Measurements from ENCODE around the gene MRPS23. TPM values are rescaled to one million over a fixed set of nuclear protein-coding genes. Genes with fewer than 3 reads are reported as not detected.

The MRPS23 gene
- total RNA-seq, 5 donors from 2014 or later (not counting 1 experiment from before 2014, with no cell fraction given), result 13.3 to 32.3 (median 25.2) TPM

DNA sequence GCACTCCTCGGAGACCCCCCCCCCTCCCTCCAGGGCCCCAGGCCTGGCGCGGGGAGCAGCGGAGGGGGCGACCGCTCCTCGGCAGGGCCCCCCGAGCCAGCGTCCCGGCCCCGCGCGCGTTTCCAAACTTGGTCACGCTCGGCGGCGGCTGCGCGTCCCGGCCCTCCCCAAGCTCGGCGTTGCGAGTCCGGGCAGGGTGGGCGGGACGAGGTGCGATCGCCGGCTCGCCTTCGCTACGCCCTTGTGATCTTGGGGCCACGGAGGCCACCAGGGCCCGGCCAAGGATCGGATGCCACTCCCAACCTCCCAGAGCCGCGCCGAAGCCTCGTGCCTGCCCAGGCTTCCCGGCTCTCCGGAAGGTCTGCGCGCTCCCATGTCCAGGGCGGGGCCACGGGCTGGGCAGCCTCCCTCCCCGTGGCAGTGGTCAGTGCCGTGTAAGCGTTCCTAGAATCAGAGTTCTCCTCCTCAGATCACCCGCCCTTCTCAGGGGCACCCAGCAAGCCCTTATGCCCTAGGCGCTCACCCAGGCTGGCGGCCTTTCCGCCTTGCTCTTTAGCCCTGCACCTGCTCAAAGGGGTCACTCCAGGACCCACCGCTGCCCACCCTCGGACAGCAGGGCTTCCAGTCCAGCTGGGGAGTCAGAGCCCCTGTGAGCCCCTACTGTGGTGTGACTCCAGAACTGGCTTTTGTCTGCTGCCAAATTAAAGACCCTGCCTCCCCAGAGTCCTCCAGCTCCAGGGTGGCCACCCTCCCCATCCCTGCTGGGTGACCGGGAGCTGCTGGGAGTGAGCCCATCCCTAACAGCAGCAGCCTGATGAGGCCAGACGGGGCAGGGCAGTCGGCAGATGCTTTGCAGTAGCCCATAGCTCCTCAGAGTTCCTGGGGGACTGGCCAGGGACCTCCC is 12.2 kb upstream of the MRPS23 start:
- no peaks in the 10 kb centered on the region for H3K9me3 Mint-ChIP-seq
- ATAC-seq (replicated peaks in 1 of 4), result peak in 1 of 4 experiments; percentile 17
- DNase-seq, result peak in 1 of 35 experiments; percentile 3
- Histone ChIP-seq H3K4me3 (ENCODE audit: control insufficient read depth in 1 of 2, extremely low read depth in 1 of 2, low read length in 1 of 2) (peak overlapping the region in 1 of 2 donors; percentile 80), H3K36me3 (ENCODE audit: control insufficient read depth in 2 of 2, extremely low read depth in 1 of 2, insufficient read depth in 1 of 2, low read length in 1 of 2) (no peaks in the 10 kb centered on the region), H3K9me3 (no peaks in the 10 kb centered on the region), H3K27me3 (replicated peaks in 1 of 2; ENCODE audit: control insufficient read depth in 2 of 2, extremely low read depth in 1 of 2, insufficient read depth in 2 of 2, low read length in 1 of 2) (peaks cover 0 to 51% of the 10 kb centered on the region in 2 experiments), H3K4me1 (ENCODE audit: control insufficient read depth in 1 of 2, extremely low read depth in 1 of 2, insufficient read depth in 2 of 2, low read length in 2 of 2) (peaks cover 8 to 20% of the 10 kb centered on the region in 2 experiments), H3K27ac (ENCODE audit: low read length) (no peak overlapping the region)
- no peaks in the 10 kb centered on the region for H3K36me3 Mint-ChIP-seq
- H3K27ac Mint-ChIP-seq, result no peak overlapping the region
- ChIA-PET CTCF (interaction anchor here (0.7 to 8.3 kb wide), 4 partner anchors 29 to 275 kb away, joined by 3 to 68 read pairs (median 4); no protein-coding TSS in a partner anchor), POLR2A (interaction anchor here in 1 of 2 donors (0.6 kb wide), 2 partner anchors 140 to 763 kb away, joined by 3 to 6 read pairs; no protein-coding TSS in a partner anchor)
- peak overlapping the region in 1 of 3 donors; percentile 37 for H3K4me3 Mint-ChIP-seq
- WGBS (ENCODE audit: insufficient coverage), result 43% methylated on average over 52 of the region's 58 CpGs
- H3K27me3 Mint-ChIP-seq, result peaks cover 6 to 17% of the 10 kb centered on the region in 2 donors
- peaks cover 10 to 14% (median 11%) of the 10 kb centered on the region in 3 donors for H3K4me1 Mint-ChIP-seq

DNA sequence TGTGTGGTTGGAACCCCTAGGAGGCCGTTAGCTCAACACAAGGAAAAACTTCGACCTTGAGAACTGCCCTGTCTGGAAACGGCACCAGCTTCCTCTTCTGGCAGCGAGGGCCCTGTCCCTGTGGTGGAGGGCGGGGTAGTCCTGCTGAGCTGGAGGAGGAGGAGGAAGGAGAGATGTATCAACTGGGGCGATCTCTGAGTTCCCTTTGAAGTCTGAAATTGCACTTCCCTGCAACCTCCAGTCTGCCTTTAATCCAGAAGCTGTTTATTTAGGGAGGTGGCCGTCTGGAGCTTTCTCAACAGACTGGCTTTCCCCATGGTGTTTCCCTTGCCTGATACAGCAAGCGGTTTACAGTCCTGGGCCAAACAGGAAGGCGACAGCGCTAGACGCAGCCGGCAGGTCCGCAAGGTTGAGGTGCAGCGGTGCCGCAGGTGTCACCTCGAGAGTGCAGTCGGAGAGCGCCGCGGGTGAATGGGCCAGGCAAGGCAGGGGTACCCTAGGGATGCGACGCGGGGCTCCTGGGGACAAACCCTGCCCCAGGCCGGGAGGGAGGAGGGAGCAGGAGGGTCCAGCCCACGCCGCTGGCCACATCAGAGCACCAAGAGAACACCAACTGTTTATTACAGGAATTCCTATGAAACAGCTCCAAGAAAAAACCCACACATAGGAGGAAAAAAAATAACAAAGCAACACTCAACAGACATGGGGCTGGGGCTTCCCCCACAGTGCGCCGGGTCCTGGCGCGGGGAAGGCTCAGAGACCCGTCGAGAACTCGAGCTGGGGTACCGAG is 11.4 kb upstream of the MRPS23 start:
- Histone ChIP-seq H3K4me1 (ENCODE audit: control insufficient read depth in 1 of 2, extremely low read depth in 1 of 2, insufficient read depth in 2 of 2, low read length in 2 of 2) (peaks cover 8 to 20% of the 10 kb centered on the region in 2 experiments), H3K9me3 (no peaks in the 10 kb centered on the region), H3K36me3 (ENCODE audit: control insufficient read depth in 2 of 2, extremely low read depth in 1 of 2, insufficient read depth in 1 of 2, low read length in 1 of 2) (no peaks in the 10 kb centered on the region), H3K27me3 (replicated peaks in 1 of 2; ENCODE audit: control insufficient read depth in 2 of 2, extremely low read depth in 1 of 2, insufficient read depth in 2 of 2, low read length in 1 of 2) (peaks cover 0 to 51% of the 10 kb centered on the region in 2 experiments), H3K27ac (ENCODE audit: low read length) (no peak overlapping the region), H3K4me3 (ENCODE audit: control insufficient read depth in 1 of 2, extremely low read depth in 1 of 2, low read length in 1 of 2) (peak overlapping the region; percentile 35 to 80)
- WGBS (ENCODE audit: insufficient coverage), result 1% methylated on average over 25 of the region's 34 CpGs
- Mint-ChIP-seq H3K27me3 (peaks cover 6 to 17% of the 10 kb centered on the region in 2 donors), H3K36me3 (no peaks in the 10 kb centered on the region), H3K4me3 (peak overlapping the region; percentile 76 to 87 (median 77)), H3K4me1 (peaks cover 10 to 14% (median 11%) of the 10 kb centered on the region in 3 donors), H3K9me3 (no peaks in the 10 kb centered on the region), H3K27ac (peak overlapping the region in 1 of 2 donors; percentile 39)
- ChIA-PET CTCF (interaction anchor here (0.5 to 8.3 kb wide), 8 partner anchors 10 to 276 kb away, joined by 3 to 68 read pairs (median 4); no protein-coding TSS in a partner anchor), POLR2A (interaction anchor here in 1 of 2 donors (0.5 to 0.6 kb wide), 2 partner anchors 141 to 149 kb away, joined by 3 read pairs; no protein-coding TSS in a partner anchor)
- ATAC-seq (replicated peaks in 1 of 4) (peak; percentile 72 to 83 (median 81)), DNase-seq (peak in 24 of 35 experiments; percentile 13 to 57 (median 30))

DNA sequence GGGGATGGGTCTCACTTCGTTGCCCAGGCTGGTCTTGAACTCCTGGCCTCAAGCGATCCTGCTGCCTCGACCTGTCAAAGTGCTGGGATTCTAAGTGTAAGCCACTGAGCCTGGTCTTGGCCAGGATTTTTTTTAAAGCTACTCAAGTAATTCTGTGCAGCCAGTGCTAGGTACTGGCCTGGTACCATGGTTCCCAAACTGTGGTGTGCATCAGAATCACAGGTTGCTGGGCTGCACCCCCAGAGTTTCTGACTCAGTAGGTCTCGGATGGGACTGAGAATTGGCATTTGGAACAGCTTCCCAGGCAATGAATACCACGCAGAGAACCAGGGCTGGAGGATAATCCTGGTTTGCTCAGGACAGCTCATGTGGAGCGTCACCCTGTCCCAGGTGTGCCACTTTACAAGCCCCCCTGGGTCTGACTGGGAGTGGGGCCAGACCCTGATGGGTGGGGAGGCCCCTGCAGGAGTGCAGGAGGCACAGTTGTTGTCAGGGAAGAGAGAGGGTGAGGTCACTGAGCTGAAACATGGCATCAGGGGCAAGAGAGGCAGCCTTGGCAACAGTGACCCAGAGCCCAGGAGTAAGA is 10.7 kb upstream of the MRPS23 start:
- ATAC-seq (replicated peaks in 1 of 4), result peak in 1 of 4 experiments; percentile 5
- H3K36me3 Mint-ChIP-seq, result no peaks in the 10 kb centered on the region
- H3K36me3 ChIP-seq (ENCODE audit: control insufficient read depth in 2 of 2, extremely low read depth in 1 of 2, insufficient read depth in 1 of 2, low read length in 1 of 2), result no peaks in the 10 kb centered on the region
- H3K27ac Mint-ChIP-seq, result peak overlapping the region in 1 of 2 donors; percentile 39
- peak overlapping the region; percentile 35 to 80 for H3K4me3 ChIP-seq (ENCODE audit: control insufficient read depth in 1 of 2, extremely low read depth in 1 of 2, low read length in 1 of 2)
- H3K27me3 ChIP-seq (replicated peaks in 1 of 2; ENCODE audit: control insufficient read depth in 2 of 2, extremely low read depth in 1 of 2, insufficient read depth in 2 of 2, low read length in 1 of 2), result peaks cover 0 to 53% of the 10 kb centered on the region in 2 experiments
- H3K27me3 Mint-ChIP-seq, result peaks cover 6 to 17% of the 10 kb centered on the region in 2 donors
- H3K4me1 ChIP-seq (ENCODE audit: control insufficient read depth in 1 of 2, extremely low read depth in 1 of 2, insufficient read depth in 2 of 2, low read length in 2 of 2), result peaks cover 8 to 20% of the 10 kb centered on the region in 2 experiments
- H3K9me3 Mint-ChIP-seq, result no peaks in the 10 kb centered on the region
- DNase-seq, result no peak
- H3K4me1 Mint-ChIP-seq, result peaks cover 10 to 14% (median 11%) of the 10 kb centered on the region in 3 donors
- H3K9me3 ChIP-seq, result no peaks in the 10 kb centered on the region
- POLR2A ChIA-PET, result interaction anchor here (0.5 to 0.6 kb wide), 3 partner anchors 149 to 1234 kb away, joined by 3 to 11 read pairs (median 6); partner anchors contain the start of gene DYNLL2 (in 1 of the 2)
- 88% methylated on average over 6 of the region's 6 CpGs for whole genome bisulfite sequencing (ENCODE audit: insufficient coverage)
- CTCF ChIA-PET, result interaction anchor here (0.5 to 8.3 kb wide), 14 partner anchors 11 to 574 kb away, joined by 3 to 68 read pairs (median 4); partner anchors contain the start of gene MRPS23 (in 2 of the 2)
- peak overlapping the region; percentile 76 to 87 (median 77) for H3K4me3 Mint-ChIP-seq
- H3K27ac ChIP-seq (ENCODE audit: low read length), result no peak overlapping the region

DNA sequence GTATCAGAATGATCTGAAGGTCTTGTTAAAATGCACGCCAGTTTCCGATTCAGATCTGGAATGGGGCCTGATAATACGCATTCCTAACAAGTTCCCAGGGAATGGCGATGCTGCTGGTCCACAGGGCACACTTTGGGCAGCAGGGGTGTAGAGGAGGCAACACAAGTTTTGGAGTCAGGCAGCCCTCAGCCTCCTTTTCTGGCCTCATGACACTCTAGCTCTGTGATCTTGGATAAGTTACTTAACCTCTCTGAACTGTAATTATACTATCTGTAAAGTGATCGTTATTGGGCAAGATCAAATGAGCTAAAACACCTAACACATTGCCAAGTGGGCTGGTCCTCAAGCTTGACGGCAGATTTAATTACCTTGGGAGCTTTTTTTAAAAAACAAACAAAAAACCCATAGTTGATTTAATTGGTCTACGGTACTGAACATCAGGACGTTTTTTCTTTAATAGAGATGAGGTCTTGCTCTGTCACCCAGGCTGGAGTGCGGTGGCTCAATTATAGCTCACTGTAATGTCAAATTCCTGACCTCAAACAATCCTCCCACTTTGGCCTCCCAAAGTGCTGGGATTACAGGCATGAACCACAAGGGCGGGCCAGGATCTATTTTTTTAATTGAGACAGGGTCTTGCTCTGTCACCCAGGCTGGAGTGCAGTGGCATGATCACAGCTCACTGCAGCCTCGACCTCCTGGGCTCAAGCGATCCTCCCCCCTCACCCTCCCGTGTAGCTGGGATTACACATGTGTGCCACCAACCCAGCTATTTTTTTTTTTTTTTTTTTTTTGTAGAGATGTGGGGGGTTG is 10.0 kb upstream of the MRPS23 start:
- H3K4me3 ChIP-seq (ENCODE audit: control insufficient read depth in 1 of 2, extremely low read depth in 1 of 2, low read length in 1 of 2), result no peak overlapping the region
- ChIA-PET CTCF (interaction anchor here (0.5 to 8.3 kb wide), 13 partner anchors 10 to 574 kb away, joined by 3 to 68 read pairs (median 4); partner anchors contain the start of gene MRPS23 (in 2 of the 2)), POLR2A (interaction anchor here (0.5 to 0.6 kb wide), 2 partner anchors 224 to 1235 kb away, joined by 6 to 11 read pairs; partner anchors contain the start of gene DYNLL2 (in 1 of the 2))
- Mint-ChIP-seq H3K27me3 (peaks cover 6 to 17% of the 10 kb centered on the region in 2 donors), H3K4me3 (peak overlapping the region in 1 of 3 donors; percentile 20), H3K36me3 (no peaks in the 10 kb centered on the region), H3K9me3 (no peaks in the 10 kb centered on the region), H3K27ac (no peak overlapping the region), H3K4me1 (peaks cover 10 to 14% (median 11%) of the 10 kb centered on the region in 3 donors)
- ATAC-seq (replicated peaks in 1 of 4) (no peak), DNase-seq (no peak)
- no peaks in the 10 kb centered on the region for H3K9me3 ChIP-seq
- H3K36me3 ChIP-seq (ENCODE audit: control insufficient read depth in 2 of 2, extremely low read depth in 1 of 2, insufficient read depth in 1 of 2, low read length in 1 of 2), result no peaks in the 10 kb centered on the region
- peaks cover 8 to 20% of the 10 kb centered on the region in 2 experiments for H3K4me1 ChIP-seq (ENCODE audit: control insufficient read depth in 1 of 2, extremely low read depth in 1 of 2, insufficient read depth in 2 of 2, low read length in 2 of 2)
- no peak overlapping the region for H3K27ac ChIP-seq (ENCODE audit: low read length)
- peaks cover 0 to 53% of the 10 kb centered on the region in 2 experiments for H3K27me3 ChIP-seq (replicated peaks in 1 of 2; ENCODE audit: control insufficient read depth in 2 of 2, extremely low read depth in 1 of 2, insufficient read depth in 2 of 2, low read length in 1 of 2)
- WGBS (ENCODE audit: insufficient coverage), result 96% methylated on average over 6 of the region's 13 CpGs

DNA sequence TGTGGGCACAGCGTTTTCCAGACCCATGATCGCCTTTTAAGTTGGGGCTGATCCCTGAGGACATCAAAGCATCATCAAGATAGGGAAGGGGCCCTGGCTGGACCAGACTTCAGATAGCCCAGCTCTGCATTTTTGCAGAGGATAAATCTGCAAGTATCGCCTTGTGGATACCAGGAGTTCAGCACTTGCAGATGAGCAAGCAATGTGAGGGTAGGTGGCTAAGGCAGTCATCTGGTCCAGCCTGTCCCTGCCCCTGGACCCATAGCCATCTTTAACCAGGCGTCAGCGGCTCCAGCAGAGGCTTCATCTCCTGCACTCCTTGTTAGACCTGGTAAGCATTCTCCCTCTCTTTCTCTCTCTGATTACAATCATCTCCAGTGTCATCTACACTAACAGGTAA is 9.0 kb upstream of the MRPS23 start:
- peaks cover 6 to 17% of the 10 kb centered on the region in 2 donors for H3K27me3 Mint-ChIP-seq
- peaks cover 10 to 14% (median 11%) of the 10 kb centered on the region in 3 donors for H3K4me1 Mint-ChIP-seq
- no peak overlapping the region for H3K4me3 Mint-ChIP-seq
- H3K9me3 Mint-ChIP-seq, result no peaks in the 10 kb centered on the region
- CTCF ChIA-PET, result interaction anchor here in 1 of 2 donors (2.0 to 8.3 kb wide), 2 partner anchors 15 to 140 kb away, joined by 4 to 68 read pairs; no protein-coding TSS in a partner anchor
- peaks cover 0 to 49% of the 10 kb centered on the region in 2 experiments for H3K27me3 ChIP-seq (replicated peaks in 1 of 2; ENCODE audit: control insufficient read depth in 2 of 2, extremely low read depth in 1 of 2, insufficient read depth in 2 of 2, low read length in 1 of 2)
- DNase-seq, result no peak
- POLR2A ChIA-PET, result no interaction called here
- H3K4me1 ChIP-seq (ENCODE audit: control insufficient read depth in 1 of 2, extremely low read depth in 1 of 2, insufficient read depth in 2 of 2, low read length in 2 of 2), result peaks cover 8 to 20% of the 10 kb centered on the region in 2 experiments
- 97% methylated on average over 3 of the region's 5 CpGs for WGBS (ENCODE audit: insufficient coverage)
- H3K27ac ChIP-seq (ENCODE audit: low read length), result no peak overlapping the region
- H3K9me3 ChIP-seq, result no peaks in the 10 kb centered on the region
- ATAC-seq (replicated peaks in 1 of 4), result no peak
- no peak overlapping the region for H3K27ac Mint-ChIP-seq
- H3K36me3 ChIP-seq (ENCODE audit: control insufficient read depth in 2 of 2, extremely low read depth in 1 of 2, insufficient read depth in 1 of 2, low read length in 1 of 2), result no peaks in the 10 kb centered on the region
- no peak overlapping the region for H3K4me3 ChIP-seq (ENCODE audit: control insufficient read depth in 1 of 2, extremely low read depth in 1 of 2, low read length in 1 of 2)
- H3K36me3 Mint-ChIP-seq, result no peaks in the 10 kb centered on the region

Data from T-cell (primary cell).